GM12878 (cell line): ENCODE measurements around the gene AKR1B15.

Source experiments
- BMI1 ChIP-seq: fragments of 450-650 bp; IDR thresholded peaks from 2 replicates; pipeline ENCODE4 v1.6.1; 2016; ENCODE audit warnings: mild to moderate bottlenecking, moderate library complexity, borderline replicate concordance
- FOS ChIP-seq: IDR thresholded peaks from 3 replicates; pipeline ENCODE4 v1.6.1; 2011; ENCODE audit warnings: borderline replicate concordance; ENCODE audit not compliant: insufficient read length; ENCODE audit errors: extremely low read depth
- FOXM1 ChIP-seq: IDR thresholded peaks from 2 replicates; pipeline ENCODE4 v1.6.1; 2012; ENCODE audit warnings: low read depth, mild to moderate bottlenecking, inconsistent platforms, low read length, moderate library complexity
- POLR2A ChIP-seq: IDR thresholded peaks from 2 replicates; pipeline ENCODE4 v1.6.1; 2011; ENCODE audit warnings: low read depth, mild to moderate bottlenecking, low read length
- REST ChIP-seq: IDR thresholded peaks from 2 replicates; pipeline ENCODE4 v1.6.1; 2012; ENCODE audit warnings: mild to moderate bottlenecking, low read depth, low read length
- ZNF274 ChIP-seq: IDR thresholded peaks from one replicate; pipeline ENCODE4 v1.8.0; 2011; ENCODE audit not compliant: insufficient read length, insufficient read depth
- TF ChIP-seq, protein P1 (sequence below): IDR thresholded peaks from 2 replicates; pipeline ENCODE4 v1.6.1; 2011; ENCODE audit warnings: mild to moderate bottlenecking, low read depth, low read length, moderate library complexity; ENCODE audit not compliant: insufficient replicate concordance
- TF ChIP-seq, protein P2 (sequence below), 3 experiments: IDR thresholded peaks in 2 of 3; conservative IDR thresholded peaks in 1 of 3; 2 replicates each; pipeline ENCODE4 v1.5.1; 2011; ENCODE audit warnings: low read depth in 3 of 3, low read length in 3 of 3, mild to moderate bottlenecking in 3 of 3, control low read depth in 2 of 3, moderate library complexity in 2 of 3, inconsistent platforms in 1 of 3, mixed read lengths in 1 of 3; ENCODE audit not compliant: control insufficient read depth in 2 of 3, insufficient read depth in 1 of 3; ENCODE audit errors: extremely low read depth in 1 of 3
- TF ChIP-seq, protein P3 (sequence below): IDR thresholded peaks from 2 replicates; pipeline ENCODE4 v1.6.1; 2012; ENCODE audit warnings: low read length, inconsistent platforms
- TF ChIP-seq, protein P4 (sequence below): IDR thresholded peaks from 2 replicates; pipeline ENCODE4 v1.6.1; 2012; ENCODE audit warnings: improper control_type of control experiment, low read depth, low read length; ENCODE audit not compliant: insufficient replicate concordance

GRCh38 chr7:134500406-134500805 lies 48.5 kb upstream of the AKR1B15 start:
- TF ChIP-seq FOS (no peak), POLR2A (no peak), FOXM1 (no peak), ZNF274 (no peak), REST (no peak), BMI1 (no peak)
- TF ChIP-seq, protein P1, sequence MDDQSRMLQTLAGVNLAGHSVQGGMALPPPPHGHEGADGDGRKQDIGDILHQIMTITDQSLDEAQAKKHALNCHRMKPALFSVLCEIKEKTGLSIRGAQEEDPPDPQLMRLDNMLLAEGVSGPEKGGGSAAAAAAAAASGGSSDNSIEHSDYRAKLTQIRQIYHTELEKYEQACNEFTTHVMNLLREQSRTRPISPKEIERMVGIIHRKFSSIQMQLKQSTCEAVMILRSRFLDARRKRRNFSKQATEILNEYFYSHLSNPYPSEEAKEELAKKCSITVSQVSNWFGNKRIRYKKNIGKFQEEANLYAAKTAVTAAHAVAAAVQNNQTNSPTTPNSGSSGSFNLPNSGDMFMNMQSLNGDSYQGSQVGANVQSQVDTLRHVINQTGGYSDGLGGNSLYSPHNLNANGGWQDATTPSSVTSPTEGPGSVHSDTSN, result no peak
- TF ChIP-seq, protein P2, sequence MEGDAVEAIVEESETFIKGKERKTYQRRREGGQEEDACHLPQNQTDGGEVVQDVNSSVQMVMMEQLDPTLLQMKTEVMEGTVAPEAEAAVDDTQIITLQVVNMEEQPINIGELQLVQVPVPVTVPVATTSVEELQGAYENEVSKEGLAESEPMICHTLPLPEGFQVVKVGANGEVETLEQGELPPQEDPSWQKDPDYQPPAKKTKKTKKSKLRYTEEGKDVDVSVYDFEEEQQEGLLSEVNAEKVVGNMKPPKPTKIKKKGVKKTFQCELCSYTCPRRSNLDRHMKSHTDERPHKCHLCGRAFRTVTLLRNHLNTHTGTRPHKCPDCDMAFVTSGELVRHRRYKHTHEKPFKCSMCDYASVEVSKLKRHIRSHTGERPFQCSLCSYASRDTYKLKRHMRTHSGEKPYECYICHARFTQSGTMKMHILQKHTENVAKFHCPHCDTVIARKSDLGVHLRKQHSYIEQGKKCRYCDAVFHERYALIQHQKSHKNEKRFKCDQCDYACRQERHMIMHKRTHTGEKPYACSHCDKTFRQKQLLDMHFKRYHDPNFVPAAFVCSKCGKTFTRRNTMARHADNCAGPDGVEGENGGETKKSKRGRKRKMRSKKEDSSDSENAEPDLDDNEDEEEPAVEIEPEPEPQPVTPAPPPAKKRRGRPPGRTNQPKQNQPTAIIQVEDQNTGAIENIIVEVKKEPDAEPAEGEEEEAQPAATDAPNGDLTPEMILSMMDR (IDR thresholded peaks at IDR 0.05 in 2 of 3, conservative IDR thresholded peaks at IDR 0.05 in 1 of 3; ENCODE audit: control insufficient read depth in 2 of 3, extremely low read depth in 1 of 3, insufficient read depth in 1 of 3, low read depth in 3 of 3, low read length in 3 of 3), result no peak
- TF ChIP-seq, protein P3, sequence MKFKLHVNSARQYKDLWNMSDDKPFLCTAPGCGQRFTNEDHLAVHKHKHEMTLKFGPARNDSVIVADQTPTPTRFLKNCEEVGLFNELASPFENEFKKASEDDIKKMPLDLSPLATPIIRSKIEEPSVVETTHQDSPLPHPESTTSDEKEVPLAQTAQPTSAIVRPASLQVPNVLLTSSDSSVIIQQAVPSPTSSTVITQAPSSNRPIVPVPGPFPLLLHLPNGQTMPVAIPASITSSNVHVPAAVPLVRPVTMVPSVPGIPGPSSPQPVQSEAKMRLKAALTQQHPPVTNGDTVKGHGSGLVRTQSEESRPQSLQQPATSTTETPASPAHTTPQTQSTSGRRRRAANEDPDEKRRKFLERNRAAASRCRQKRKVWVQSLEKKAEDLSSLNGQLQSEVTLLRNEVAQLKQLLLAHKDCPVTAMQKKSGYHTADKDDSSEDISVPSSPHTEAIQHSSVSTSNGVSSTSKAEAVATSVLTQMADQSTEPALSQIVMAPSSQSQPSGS, result no peak
- TF ChIP-seq, protein P4, sequence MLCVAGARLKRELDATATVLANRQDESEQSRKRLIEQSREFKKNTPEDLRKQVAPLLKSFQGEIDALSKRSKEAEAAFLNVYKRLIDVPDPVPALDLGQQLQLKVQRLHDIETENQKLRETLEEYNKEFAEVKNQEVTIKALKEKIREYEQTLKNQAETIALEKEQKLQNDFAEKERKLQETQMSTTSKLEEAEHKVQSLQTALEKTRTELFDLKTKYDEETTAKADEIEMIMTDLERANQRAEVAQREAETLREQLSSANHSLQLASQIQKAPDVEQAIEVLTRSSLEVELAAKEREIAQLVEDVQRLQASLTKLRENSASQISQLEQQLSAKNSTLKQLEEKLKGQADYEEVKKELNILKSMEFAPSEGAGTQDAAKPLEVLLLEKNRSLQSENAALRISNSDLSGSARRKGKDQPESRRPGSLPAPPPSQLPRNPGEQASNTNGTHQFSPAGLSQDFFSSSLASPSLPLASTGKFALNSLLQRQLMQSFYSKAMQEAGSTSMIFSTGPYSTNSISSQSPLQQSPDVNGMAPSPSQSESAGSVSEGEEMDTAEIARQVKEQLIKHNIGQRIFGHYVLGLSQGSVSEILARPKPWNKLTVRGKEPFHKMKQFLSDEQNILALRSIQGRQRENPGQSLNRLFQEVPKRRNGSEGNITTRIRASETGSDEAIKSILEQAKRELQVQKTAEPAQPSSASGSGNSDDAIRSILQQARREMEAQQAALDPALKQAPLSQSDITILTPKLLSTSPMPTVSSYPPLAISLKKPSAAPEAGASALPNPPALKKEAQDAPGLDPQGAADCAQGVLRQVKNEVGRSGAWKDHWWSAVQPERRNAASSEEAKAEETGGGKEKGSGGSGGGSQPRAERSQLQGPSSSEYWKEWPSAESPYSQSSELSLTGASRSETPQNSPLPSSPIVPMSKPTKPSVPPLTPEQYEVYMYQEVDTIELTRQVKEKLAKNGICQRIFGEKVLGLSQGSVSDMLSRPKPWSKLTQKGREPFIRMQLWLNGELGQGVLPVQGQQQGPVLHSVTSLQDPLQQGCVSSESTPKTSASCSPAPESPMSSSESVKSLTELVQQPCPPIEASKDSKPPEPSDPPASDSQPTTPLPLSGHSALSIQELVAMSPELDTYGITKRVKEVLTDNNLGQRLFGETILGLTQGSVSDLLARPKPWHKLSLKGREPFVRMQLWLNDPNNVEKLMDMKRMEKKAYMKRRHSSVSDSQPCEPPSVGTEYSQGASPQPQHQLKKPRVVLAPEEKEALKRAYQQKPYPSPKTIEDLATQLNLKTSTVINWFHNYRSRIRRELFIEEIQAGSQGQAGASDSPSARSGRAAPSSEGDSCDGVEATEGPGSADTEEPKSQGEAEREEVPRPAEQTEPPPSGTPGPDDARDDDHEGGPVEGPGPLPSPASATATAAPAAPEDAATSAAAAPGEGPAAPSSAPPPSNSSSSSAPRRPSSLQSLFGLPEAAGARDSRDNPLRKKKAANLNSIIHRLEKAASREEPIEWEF, result no peak
